Activated T-cell treated with anti-CD3 and anti-CD28 coated beads for 4 hours (primary cell): Measurements from ENCODE around the gene SV2C.
"Not testable (repeated sequence)": the region's sequence is repeated elsewhere in the genome, so short reads cannot be mapped to it uniquely, and the experiment has no call there.

Experiments
- DNase-seq: peaks from one replicate; pipeline ENCODE4 v3.0.0-alpha.2; 2020

Gene SV2C

DNA sequence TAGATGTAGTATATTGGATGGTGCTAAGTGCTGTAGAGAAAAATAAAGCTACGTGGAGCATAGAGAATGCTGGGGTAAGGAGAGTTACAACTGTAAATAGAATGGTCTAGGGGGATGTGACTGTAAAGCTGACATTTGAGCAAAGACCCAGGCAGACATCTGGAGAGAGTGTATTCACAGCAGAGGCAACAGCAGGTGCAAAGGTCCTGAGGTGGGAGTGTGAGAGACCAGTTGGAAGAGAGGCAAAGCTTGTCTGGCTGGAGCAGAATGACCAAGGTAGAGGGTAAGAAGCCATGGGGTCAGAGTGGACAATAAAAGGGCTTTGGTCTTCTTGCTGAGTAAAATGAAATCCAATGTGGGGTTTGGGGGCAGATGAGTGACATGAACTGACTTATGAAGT, 227.0 kb downstream of the SV2C start:
- no peak for DNase-seq

GRCh38 chr5:76312783-76313182, 229.6 kb downstream of the SV2C start:
- DNase-seq: no peak

DNA sequence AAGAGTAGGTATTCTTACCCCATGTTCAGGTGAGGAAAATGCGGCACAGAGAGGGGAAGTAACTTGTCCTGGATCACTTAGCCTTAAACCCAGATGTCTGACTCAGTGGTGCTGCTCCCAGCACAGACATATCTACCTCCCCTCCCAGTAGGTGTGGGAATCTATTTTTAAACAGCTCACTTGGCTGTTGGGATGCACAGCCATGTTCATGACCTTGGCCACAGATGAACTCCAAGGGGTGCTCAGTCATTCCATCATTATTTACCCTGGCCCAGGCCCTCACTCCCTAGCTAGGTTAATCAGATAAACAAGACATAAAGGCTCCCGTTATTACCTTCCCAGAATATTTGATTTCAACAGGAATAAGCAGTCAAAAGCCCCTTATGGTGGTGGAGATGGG, 231.5 kb downstream of the SV2C start:
- no peak for DNase-seq

- DNase-seq: no peak
Observed at GRCh38 chr5:76319673-76320072, 236.5 kb downstream of the SV2C start.

- not testable (repeated sequence) for DNase-seq
Observed at GRCh38 chr5:76323494-76323893, 240.3 kb downstream of the SV2C start.

- no peak for DNase-seq
Observed at GRCh38 chr5:76325326-76325725, 242.1 kb downstream of the SV2C start.

GRCh38 chr5:76325876-76326491, 242.8 kb downstream of the SV2C start:
- no peak for DNase-seq

DNA sequence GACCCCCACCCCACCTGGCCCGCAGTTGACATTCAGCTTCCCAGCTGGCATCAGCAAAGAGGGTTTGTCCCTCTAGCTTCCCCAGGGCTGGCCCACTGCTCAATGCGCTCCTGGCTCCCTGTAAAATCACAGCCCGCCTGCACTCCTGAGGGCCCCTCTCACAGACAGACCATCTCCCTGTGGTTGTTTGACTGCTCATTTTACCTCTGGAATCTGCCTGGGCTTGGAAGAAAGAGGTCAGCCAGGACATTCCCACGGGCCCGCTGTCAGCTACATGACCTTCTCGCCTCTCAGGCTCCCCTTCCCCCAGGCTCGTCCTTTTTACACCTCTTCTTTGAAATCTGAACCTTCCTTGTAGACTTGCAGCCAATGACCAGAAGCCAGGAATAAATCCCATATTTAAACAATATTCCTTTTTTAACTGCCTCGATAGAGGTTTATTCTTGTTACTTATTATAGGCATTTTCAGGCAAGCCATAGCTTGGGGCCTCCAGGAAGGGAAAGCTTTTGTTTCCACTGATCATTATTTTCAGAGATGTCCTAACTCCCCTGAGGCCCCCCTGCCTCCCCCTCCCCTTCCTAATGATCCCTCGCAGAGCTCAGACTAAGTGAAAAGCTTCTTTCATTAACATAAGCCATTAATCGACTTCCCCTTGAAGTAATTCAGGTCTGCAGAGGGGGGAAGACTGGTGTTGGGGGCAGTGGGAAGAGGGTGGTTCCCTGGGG, 243.6 kb downstream of the SV2C start:
- no peak for DNase-seq

- no peak for DNase-seq
Observed at GRCh38 chr5:76329346-76329745, 246.2 kb downstream of the SV2C start.

GRCh38 chr5:76331126-76331525, 247.9 kb downstream of the SV2C start:
- no peak for DNase-seq

DNA sequence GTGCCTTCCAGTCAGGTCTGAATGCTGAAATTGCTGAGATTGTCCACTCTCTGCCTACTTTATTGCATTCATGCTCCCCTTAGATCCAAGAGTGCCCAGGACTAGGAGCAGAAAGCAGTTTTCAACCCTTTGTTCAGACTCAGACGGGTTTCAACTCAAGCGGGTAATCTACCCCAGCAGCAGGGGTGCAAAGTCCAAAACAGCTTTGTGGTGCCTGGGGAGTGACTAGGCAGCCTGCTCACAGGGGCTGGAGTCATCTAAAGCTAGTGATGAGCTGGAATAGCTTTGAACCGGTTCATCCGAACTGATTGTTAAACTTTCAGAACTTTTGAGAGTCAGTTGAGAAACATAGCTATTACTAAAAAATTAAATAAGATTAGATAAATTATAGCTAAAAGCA, 248.9 kb downstream of the SV2C start:
- no peak for DNase-seq

GRCh38 chr5:76332611-76333205, 249.5 kb downstream of the SV2C start:
- no peak for DNase-seq

DNA sequence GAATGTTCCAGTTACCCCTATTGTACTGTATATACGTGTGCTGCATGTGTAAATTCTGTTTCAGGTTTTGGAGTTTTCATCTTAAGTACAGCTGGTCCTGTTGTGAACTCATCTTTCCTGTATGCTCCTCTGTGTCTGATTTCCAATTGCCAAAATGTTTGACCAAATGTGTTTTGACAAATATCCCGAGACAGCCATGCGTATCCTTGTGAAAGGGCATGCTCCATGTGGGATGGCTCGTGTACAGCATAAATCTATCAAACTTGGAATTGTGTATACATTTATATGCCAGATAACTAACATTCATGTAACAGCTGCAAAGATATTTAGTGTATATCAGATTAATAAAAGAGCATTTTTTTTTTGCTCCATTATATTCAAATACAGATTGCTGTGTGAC, 250.4 kb downstream of the SV2C start:
- no peak for DNase-seq

GRCh38 chr5:76334574-76334973, 251.4 kb downstream of the SV2C start:
- no peak for DNase-seq

DNA sequence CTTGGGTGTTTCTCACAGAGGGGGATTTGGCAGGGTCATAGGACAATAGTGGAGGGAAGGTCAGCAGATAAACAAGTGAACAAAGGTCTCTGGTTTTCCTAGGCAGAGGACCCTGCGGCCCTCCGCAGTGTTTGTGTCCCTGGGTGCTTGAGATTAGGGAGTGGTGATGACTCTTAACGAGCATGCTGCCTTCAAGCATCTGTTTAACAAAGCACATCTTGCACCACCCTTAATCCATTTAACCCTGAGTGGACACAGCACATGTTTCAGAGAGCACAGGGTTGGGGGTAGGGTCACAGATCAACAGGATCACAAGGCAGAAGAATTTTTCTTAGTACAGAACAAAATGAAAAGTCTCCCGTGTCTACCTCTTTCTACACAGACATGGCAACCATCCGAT, 252.3 kb downstream of the SV2C start:
- not testable (repeated sequence) for DNase-seq

GRCh38 chr5:76336253-76336809, 253.1 kb downstream of the SV2C start:
- not testable (repeated sequence) for DNase-seq

DNA sequence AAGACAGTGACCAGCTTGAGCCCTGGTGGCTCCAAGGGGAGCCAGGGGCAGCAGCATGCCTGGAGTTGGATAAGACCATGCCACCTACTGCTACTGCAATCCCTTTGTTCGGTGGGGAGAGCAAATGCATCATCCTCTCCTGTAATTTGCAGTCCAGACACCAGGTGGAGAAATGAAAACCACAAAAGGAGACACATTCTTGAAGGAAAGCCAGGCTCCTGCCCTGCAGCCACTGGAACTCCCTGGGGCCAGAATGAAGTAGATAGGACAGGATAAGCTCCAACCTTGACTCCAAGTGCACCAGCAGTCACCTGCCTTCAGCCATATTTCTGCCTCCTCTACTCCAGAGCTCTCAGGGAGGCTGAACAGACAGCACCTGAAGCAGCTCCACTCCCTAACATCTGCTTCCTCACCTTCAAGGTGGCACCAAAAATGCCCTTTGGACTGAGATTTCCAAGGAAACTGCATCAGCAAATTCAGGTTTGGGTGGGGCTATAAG, 254.8 kb downstream of the SV2C start:
- peak; percentile 31 for DNase-seq

- no peak for DNase-seq
Observed at GRCh38 chr5:76339919-76340318, 256.7 kb downstream of the SV2C start.

- DNase-seq: no peak
Observed at GRCh38 chr5:76341651-76342334, 258.6 kb downstream of the SV2C start.

DNA sequence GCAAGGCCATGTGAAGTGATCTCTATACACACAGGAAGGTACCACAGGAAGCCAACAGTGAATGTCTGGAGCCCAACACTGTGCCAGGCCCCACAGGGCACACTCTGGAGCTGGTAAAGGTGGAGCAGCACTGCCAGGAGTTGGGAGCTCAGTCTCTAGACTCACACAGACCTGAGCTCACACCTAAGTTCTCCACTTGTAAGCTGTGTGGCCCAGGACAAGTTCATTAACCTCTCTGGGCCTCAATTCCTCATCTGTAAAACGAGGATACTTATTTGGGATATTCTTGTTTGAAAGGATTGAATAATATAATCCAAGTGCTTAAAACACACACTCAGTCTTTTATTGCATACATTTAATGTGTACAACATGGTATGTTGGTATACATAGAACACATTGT, 259.3 kb downstream of the SV2C start:
- DNase-seq: no peak

GRCh38 chr5:76345582-76345981, 262.4 kb downstream of the SV2C start:
- no peak for DNase-seq

DNA sequence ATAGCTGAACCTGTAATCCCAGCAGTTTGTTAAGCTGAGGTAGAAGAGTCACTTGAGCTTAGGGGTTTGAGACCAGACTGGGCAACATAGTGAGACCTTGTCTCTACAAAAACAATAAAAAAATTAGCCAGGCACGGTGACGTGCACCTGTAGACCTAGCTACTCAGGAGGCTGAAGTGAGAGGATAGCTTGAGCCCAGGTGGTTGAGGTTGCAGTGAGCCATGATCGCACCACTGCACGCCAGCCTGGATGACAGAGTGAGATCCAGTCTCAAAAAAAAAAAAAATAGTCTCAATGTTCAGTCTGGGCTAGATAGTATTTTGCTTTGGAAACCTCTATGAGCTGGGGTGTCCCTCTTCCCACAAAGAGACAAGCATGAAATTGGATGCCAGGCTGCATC, 268.0 kb downstream of the SV2C start:
- DNase-seq: no peak

GRCh38 chr5:76351577-76351976, 268.4 kb downstream of the SV2C start:
- DNase-seq: no peak
